ENCODE measurements around the gene CDC73.

- TF ChIP-seq SIN3A (IDR thresholded peaks at IDR 0.05; ENCODE audit: low read depth) (no peak), EZH2phosphoT487 (IDR thresholded peaks at IDR 0.05; ENCODE audit: borderline replicate concordance) (no peak), POLR2A (IDR thresholded peaks at IDR 0.05; ENCODE audit: borderline replicate concordance, extremely low read depth, insufficient read depth, insufficient read length) (no peak), CTCF (IDR thresholded peaks at IDR 0.05 in 2 of 3, conservative IDR thresholded peaks at IDR 0.05 in 1 of 3; ENCODE audit: borderline replicate concordance in 1 of 3, insufficient read depth in 1 of 3, low read depth in 2 of 3, low read length in 2 of 3) (no peak), EZH2 (IDR thresholded peaks at IDR 0.05) (no peak), REST (IDR thresholded peaks at IDR 0.05; ENCODE audit: low read depth) (no peak), CEBPB (IDR thresholded peaks at IDR 0.05; ENCODE audit: low read depth) (no peak), RAD21 (IDR thresholded peaks at IDR 0.05; ENCODE audit: low read depth) (no peak), MAX (IDR thresholded peaks at IDR 0.05) (no peak), POLR2AphosphoS5 (IDR thresholded peaks at IDR 0.05; ENCODE audit: low read depth, low read length) (no peak), ZFX (IDR thresholded peaks at IDR 0.05) (no peak), JUND (IDR thresholded peaks at IDR 0.05) (no peak), EGR1 (IDR thresholded peaks at IDR 0.05; ENCODE audit: low read depth) (no peak), ZBTB33 (IDR thresholded peaks at IDR 0.05; ENCODE audit: extremely low read depth, insufficient replicate concordance, low read length) (no peak)
Measured at GRCh38 chr1:193125369-193125768, 3.5 kb downstream of the CDC73 start.

All from HCT116 (cell line).